ENCODE data around the gene FANCG.

FANCG gene

GRCh38 chr9:35079426-35080341 is at the start of gene FANCG (continued):
- TF ChIP-seq KLF9 (tag by site-specific recombination; IDR thresholded peaks at IDR 0.05; ENCODE audit: low read depth) (peak; percentile 95), ZNF239 (tag by site-specific recombination; IDR thresholded peaks at IDR 0.05) (no peak), EGR2 (tag by site-specific recombination; IDR thresholded peaks at IDR 0.05; ENCODE audit: low read depth) (0 out of 2 replicates have a peak, but pooled peaks have one; percentile 19), ZNF792 (tag by site-specific recombination; IDR thresholded peaks at IDR 0.05) (no peak), ZNF155 (tag by site-specific recombination; IDR thresholded peaks at IDR 0.05) (no peak), PRDM1 (tag by site-specific recombination; IDR thresholded peaks at IDR 0.05) (peak; percentile 90), ZNF560 (tag by site-specific recombination; IDR thresholded peaks at IDR 0.05; ENCODE audit: borderline replicate concordance) (no peak), ZBTB7A (tag by site-specific recombination; IDR thresholded peaks at IDR 0.05; ENCODE audit: low read depth) (no peak), GLIS1 (tag by site-specific recombination; IDR thresholded peaks at IDR 0.05) (0 out of 2 replicates have a peak, but pooled peaks have one; percentile 28), ZNF350 (tag by site-specific recombination; IDR thresholded peaks at IDR 0.05) (no peak), KLF16 (tag by site-specific recombination; IDR thresholded peaks at IDR 0.05) (peak; percentile 55), ZNF121 (tag by site-specific recombination; IDR thresholded peaks at IDR 0.05) (peak; percentile 91), ZBTB20 (tag by site-specific recombination; IDR thresholded peaks at IDR 0.05) (peak; percentile 99), ZNF549 (tag by site-specific recombination; IDR thresholded peaks at IDR 0.05) (no peak), ZNF529 (tag by site-specific recombination; IDR thresholded peaks at IDR 0.05; ENCODE audit: insufficient replicate concordance) (no peak), GLIS2 (tag by site-specific recombination; IDR thresholded peaks at IDR 0.05) (peak; percentile 61), ZNF449 (tag by site-specific recombination; IDR thresholded peaks at IDR 0.05) (peak; percentile 87), ZNF2 (tag by site-specific recombination; IDR thresholded peaks at IDR 0.05) (0 out of 2 replicates have a peak, but pooled peaks have one; percentile 36), ZNF837 (tag by site-specific recombination; IDR thresholded peaks at IDR 0.05) (no peak), ZNF514 (tag by site-specific recombination; IDR thresholded peaks at IDR 0.05) (no peak), ZNF624 (tag by site-specific recombination; IDR thresholded peaks at IDR 0.05) (no peak), ZNF398 (tag by site-specific recombination; IDR thresholded peaks at IDR 0.05) (peak; percentile 28; the same call in 1 of the 2 replicates), ZBTB1 (tag by site-specific recombination; IDR thresholded peaks at IDR 0.05) (no peak), CTCF (tag by site-specific recombination; IDR thresholded peaks at IDR 0.05) (peak; percentile 25; the same call in 1 of the 2 replicates), PRDM10 (tag by site-specific recombination; IDR thresholded peaks at IDR 0.05) (peak; percentile 93), ZNF521 (tag by site-specific recombination; IDR thresholded peaks at IDR 0.05) (no peak), ZNF404 (tag by site-specific recombination; IDR thresholded peaks at IDR 0.05) (no peak), ZFHX2 (tag by site-specific recombination; conservative IDR thresholded peaks at IDR 0.05) (peak; percentile 63), SCRT2 (tag by site-specific recombination; IDR thresholded peaks at IDR 0.05) (no peak), ZNF639 (tag by site-specific recombination; IDR thresholded peaks at IDR 0.05) (no peak)

All from HEK293 (cell line).